GM18951 (cell line): ENCODE results near the gene SF3B3.
"Not testable (repeated sequence)": the region's sequence is repeated elsewhere in the genome, so short reads cannot be mapped to it uniquely, and the experiment has no call there.

Experiments
- POLR2A ChIP-seq: IDR thresholded peaks from 4 replicates; pipeline ENCODE4 v1.6.1; 2011; ENCODE audit warnings: mild to moderate bottlenecking; ENCODE audit not compliant: insufficient read length, insufficient read depth; ENCODE audit errors: extremely low read depth
- in situ Hi-C: fragments of 300-500 bp; cut with MboI; formaldehyde crosslinking; loops from one replicate; pipeline ENCODE4 v1.12.0; 2022; ENCODE audit warnings: low sequenced_read_pairs, mixed read lengths, inconsistent platforms; ENCODE audit not compliant: unreplicated experiment

The SF3B3 gene

GRCh38 chr16:70576431-70577255, 53.0 kb downstream of the SF3B3 start:
- in situ Hi-C loops = no loop called here
- TF ChIP-seq POLR2A = no peak

- in situ Hi-C loops = no loop called here
- TF ChIP-seq POLR2A = no peak
Observed at GRCh38 chr16:70577256-70577698, 53.7 kb downstream of the SF3B3 start.

- in situ Hi-C loops = no loop called here
Observed at GRCh38 chr16:70578035-70578434, 54.4 kb downstream of the SF3B3 start.

GRCh38 chr16:70579248-70579647, 55.6 kb downstream of the SF3B3 start:
- in situ Hi-C loops = no loop called here

More at GRCh38 chr16:70578035-70578434, 54.4 kb downstream of the SF3B3 start:
- TF ChIP-seq POLR2A = no peak

GRCh38 chr16:70579648-70580630, 56.3 kb downstream of the SF3B3 start:
- in situ Hi-C loops = no loop called here
- TF ChIP-seq POLR2A = no peak

More at GRCh38 chr16:70579248-70579647, 55.6 kb downstream of the SF3B3 start:
- TF ChIP-seq POLR2A = no peak

- TF ChIP-seq POLR2A = no peak
- in situ Hi-C loops = no loop called here
Observed at GRCh38 chr16:70582280-70582978, 58.8 kb downstream of the SF3B3 start.

GRCh38 chr16:70586731-70587130, 63.1 kb downstream of the SF3B3 start:
- in situ Hi-C loops = no loop called here
- TF ChIP-seq POLR2A = no peak

- no peak for TF ChIP-seq POLR2A
- in situ Hi-C loops = no loop called here
Observed at GRCh38 chr16:70588565-70588964, 64.9 kb downstream of the SF3B3 start.

GRCh38 chr16:70589416-70589815, 65.8 kb downstream of the SF3B3 start:
- in situ Hi-C loops = not testable (repeated sequence)

- TF ChIP-seq POLR2A = no peak
- in situ Hi-C loops = no loop called here
Observed at GRCh38 chr16:70589998-70590471, 66.4 kb downstream of the SF3B3 start.

- no peak for TF ChIP-seq POLR2A
- in situ Hi-C loops = no loop called here
Observed at GRCh38 chr16:70590722-70591415, 67.3 kb downstream of the SF3B3 start.

GRCh38 chr16:70591615-70592014, 68.0 kb downstream of the SF3B3 start:
- TF ChIP-seq POLR2A = no peak
- in situ Hi-C loops = no loop called here
